ENCODE data around the gene ATR. TPM values are rescaled to one million over a fixed set of nuclear protein-coding genes. Genes with fewer than 3 reads are reported as not detected.

The ATR gene
- total RNA-seq, 1 donor from 2014 or later = 39.1 TPM

GRCh38 chr3:142507241-142507640 lies 71.3 kb downstream of the ATR start:
- no peak for DNase-seq

GRCh38 chr3:142502187-142502985 lies 76.1 kb downstream of the ATR start:
- no peak for DNase-seq

- DNase-seq = no peak
Measured at GRCh38 chr3:142501004-142501926, 77.3 kb downstream of the ATR start.

- DNase-seq = no peak
Measured at GRCh38 chr3:142500211-142500610, 78.3 kb downstream of the ATR start.

GRCh38 chr3:142498397-142499180 lies 79.9 kb downstream of the ATR start:
- no peak for DNase-seq

- no peak for DNase-seq
Measured at GRCh38 chr3:142497729-142498128, 80.8 kb downstream of the ATR start.

- DNase-seq = no peak
Measured at GRCh38 chr3:142495103-142495502, 83.4 kb downstream of the ATR start.

GRCh38 chr3:142492184-142492583 lies 86.3 kb downstream of the ATR start:
- no peak for DNase-seq

GRCh38 chr3:142489572-142490323 lies 88.8 kb downstream of the ATR start:
- DNase-seq = no peak

- no peak for DNase-seq
Measured at GRCh38 chr3:142484912-142485435, 93.6 kb downstream of the ATR start.

- no peak for DNase-seq
Measured at GRCh38 chr3:142481196-142481595, 97.3 kb downstream of the ATR start.

- DNase-seq = no peak
Measured at GRCh38 chr3:142470826-142471225, 107.7 kb downstream of the ATR start.

GRCh38 chr3:142468456-142468855 lies 110.1 kb downstream of the ATR start:
- DNase-seq = no peak

- no peak for DNase-seq
Measured at GRCh38 chr3:142467768-142468167, 110.8 kb downstream of the ATR start.

- no peak for DNase-seq
Measured at GRCh38 chr3:142460689-142461088, 117.8 kb downstream of the ATR start.

- no peak for DNase-seq
Measured at GRCh38 chr3:142459929-142460328, 118.6 kb downstream of the ATR start.

GRCh38 chr3:142459096-142459495 lies 119.4 kb downstream of the ATR start:
- DNase-seq = no peak

GRCh38 chr3:142450881-142451280 lies 127.7 kb downstream of the ATR start:
- no peak for DNase-seq

- DNase-seq = no peak
Measured at GRCh38 chr3:142450189-142450588, 128.3 kb downstream of the ATR start.

- peak; percentile 86 for DNase-seq
Measured at GRCh38 chr3:142447852-142448823, 130.4 kb downstream of the ATR start, which contains the start of gene XRN1. TSS of gene XRN1 (minus strand) at chr3:142448037. CDS start at chr3:142447944, 93 bp downstream.

Measured in occipital lobe (tissue), 2 donors.